K562 treated with DMSO at 1 percent for 24 hours (cell line): ENCODE results near the gene KCNMA1. TPM values are rescaled to one million over a fixed set of nuclear protein-coding genes. Genes with fewer than 3 reads are reported as not detected.

Source experiments
- total RNA-seq: library from RNA; unstranded; fragments of 300-600 nt; gene quantifications from 2 replicates; pipeline ENCODE4 v1.2.3, GENCODE V29; 2022; ENCODE audit warnings: low read depth; ENCODE audit not compliant: insufficient read depth

KCNMA1 gene
- 0.20 and 0.29 TPM in 2 replicates for total RNA-seq

GRCh38 chr10:77637532-77638320 lies at the start of gene KCNMA1:
KCNMA1 (minus strand) TSS chr10:77637808.

